IMR-90 (cell line): ENCODE data around the gene KYAT1. TPM values are rescaled to one million over a fixed set of nuclear protein-coding genes. Genes with fewer than 3 reads are reported as not detected.

Experiments used
- ATAC-seq: fragments of 200-7000 bp; cut with Tn5 transposase; 2 replicates; pipeline ENCODE4 v1.9.1; 2020; ENCODE audit warnings: low read depth, mild to moderate bottlenecking, moderate library complexity
- BruUV-seq: library from RNA; stranded (reverse); fragments of 400-500 nt; replicated peaks from 2 replicates; lab custom pipeline; 2021; lab: Mats Ljungman, UMichigan
- CTCF ChIA-PET: fragments of 300-600 bp; formaldehyde crosslinking; extraction: SDS; loops from one replicate; lab custom pipeline; 2021; ENCODE audit warnings: antibody characterized with exemption; lab: Yijun Ruan, JAX
- POLR2A ChIA-PET: fragments of 300-600 bp; sonication (Branson Sonifier 250); formaldehyde crosslinking; loops from one replicate; lab custom pipeline; 2022; ENCODE audit warnings: antibody characterized with exemption; ENCODE audit not compliant: unreplicated experiment; lab: Charles Lee
- DNase-seq: peaks from one replicate; pipeline ENCODE4 v3.0.0; 2013
- H2AFZ ChIP-seq: replicated peaks from 2 replicates; pipeline ENCODE3; 2013; ENCODE audit warnings: low read length, mild to moderate bottlenecking; ENCODE audit not compliant: poor library complexity
- H2AK5ac ChIP-seq: 2 replicates; pipeline ENCODE4 v1.6.1; 2013; ENCODE audit warnings: low read depth, low read length, inconsistent platforms
- H2AK9ac ChIP-seq: replicated peaks from 2 replicates; pipeline ENCODE3; 2013; ENCODE audit warnings: mild to moderate bottlenecking, low read depth, low read length, moderate library complexity; ENCODE audit not compliant: poor library complexity
- H2BK120ac ChIP-seq: 2 replicates; pipeline ENCODE4 v1.6.1; 2013; ENCODE audit warnings: low read depth, low read length, inconsistent platforms
- H2BK15ac ChIP-seq: 3 replicates; pipeline ENCODE4 v1.6.1; 2013; ENCODE audit warnings: low read depth, low read length, inconsistent platforms
- H2BK20ac ChIP-seq: 2 replicates; pipeline ENCODE4 v1.6.1; 2013; ENCODE audit warnings: low read depth, mild to moderate bottlenecking, inconsistent platforms, low read length, moderate library complexity
- H2BK5ac ChIP-seq: 2 replicates; pipeline ENCODE4 v1.6.1; 2013; ENCODE audit warnings: mild to moderate bottlenecking, low read depth, low read length, inconsistent platforms; ENCODE audit not compliant: poor library complexity, severe bottlenecking
- H3K14ac ChIP-seq: replicated peaks from 2 replicates; pipeline ENCODE4 v1.6.1; 2013; ENCODE audit warnings: low read depth, low read length, inconsistent platforms
- H3K18ac ChIP-seq: 2 replicates; pipeline ENCODE4 v1.6.1; 2013; ENCODE audit warnings: low read depth, low read length, control low read depth
- H3K23ac ChIP-seq: 2 replicates; pipeline ENCODE4 v1.6.1; 2013; ENCODE audit warnings: low read depth, low read length, inconsistent platforms
- H3K27ac ChIP-seq: 2 replicates; pipeline ENCODE4 v1.5.1; 2013; ENCODE audit warnings: mild to moderate bottlenecking, control low read depth, low read length; ENCODE audit not compliant: insufficient read depth
- H3K27me3 ChIP-seq: 2 replicates; pipeline ENCODE4 v1.6.1; 2013; ENCODE audit warnings: low read length; ENCODE audit not compliant: control insufficient read depth, insufficient read depth
- H3K36me3 ChIP-seq: 2 replicates; pipeline ENCODE4 v1.6.1; 2013; ENCODE audit warnings: low read length, mixed read lengths; ENCODE audit not compliant: control insufficient read depth, insufficient read depth
- H3K4ac ChIP-seq: 2 replicates; pipeline ENCODE4 v1.6.1; 2013; ENCODE audit warnings: low read depth, low read length, inconsistent platforms
- H3K4me1 ChIP-seq: 2 replicates; pipeline ENCODE4 v1.6.1; 2013; ENCODE audit warnings: low read length, mixed read lengths; ENCODE audit not compliant: control insufficient read depth, insufficient read depth
- H3K4me2 ChIP-seq: 2 replicates; pipeline ENCODE4 v1.6.1; 2013; ENCODE audit warnings: low read depth, mild to moderate bottlenecking, control low read depth, low read length, moderate library complexity
- H3K4me3 ChIP-seq: 2 replicates; pipeline ENCODE4 v1.5.1; 2013; ENCODE audit warnings: low read depth, mild to moderate bottlenecking, control low read depth, low read length, moderate library complexity; ENCODE audit not compliant: insufficient read depth
- H3K56ac ChIP-seq: 2 replicates; pipeline ENCODE4 v1.6.1; 2013; ENCODE audit warnings: low read length, inconsistent platforms; ENCODE audit not compliant: insufficient read depth; ENCODE audit errors: extremely low read depth
- H3K79me1 ChIP-seq, 2 experiments: 2 replicates each; pipeline ENCODE4 v1.6.1; 2013; ENCODE audit warnings: low read length in 2 of 2, inconsistent platforms in 1 of 2, low read depth in 1 of 2
- H3K9ac ChIP-seq: 2 replicates; pipeline ENCODE4 v1.6.1; 2013; ENCODE audit warnings: low read depth, low read length, control low read depth
- H3K9me1 ChIP-seq: 2 replicates; pipeline ENCODE4 v1.6.1; 2013; ENCODE audit warnings: low read length, inconsistent platforms; ENCODE audit not compliant: insufficient read depth
- H3K9me3 ChIP-seq: 2 replicates; pipeline ENCODE4 v1.6.1; 2013; ENCODE audit warnings: low read length; ENCODE audit not compliant: control insufficient read depth, insufficient read depth
- H4K20me1 ChIP-seq: 2 replicates; pipeline ENCODE4 v1.6.1; 2013; ENCODE audit warnings: low read length, inconsistent platforms; ENCODE audit not compliant: insufficient read depth
- H4K5ac ChIP-seq: 2 replicates; pipeline ENCODE4 v1.6.1; 2013; ENCODE audit warnings: mild to moderate bottlenecking, low read depth, low read length, control low read depth
- H4K8ac ChIP-seq, 2 experiments: 2 replicates each; pipeline ENCODE4 v1.6.1; 2013; ENCODE audit warnings: low read depth in 2 of 2, low read length in 2 of 2, control low read depth in 1 of 2, inconsistent platforms in 1 of 2
- H4K91ac ChIP-seq: 2 replicates; pipeline ENCODE4 v1.6.1; 2013; ENCODE audit warnings: low read depth, low read length, inconsistent platforms; ENCODE audit not compliant: insufficient read depth
- CEBPB ChIP-seq: IDR thresholded peaks from 2 replicates; pipeline ENCODE4 v1.6.1; 2012; ENCODE audit warnings: low read depth, low read length, improper control_type of control experiment
- MAZ ChIP-seq: IDR thresholded peaks from 2 replicates; pipeline ENCODE4 v1.6.1; 2012; ENCODE audit warnings: low read depth, mild to moderate bottlenecking, low read length, improper control_type of control experiment, moderate library complexity, borderline replicate concordance
- WGBS, 2 experiments: methylation state at CpG; one replicate each; pipeline versions ENCODE4 v1.1.5 to v1.1.7; 2013; ENCODE audit warnings: missing lambda C conversion rate in 2 of 2; ENCODE audit not compliant: insufficient read length in 1 of 2; ENCODE audit errors: extremely low coverage in 2 of 2; 5-methylcytosine and 5-hydroxymethylcytosine counted together
- dilution Hi-C: fragments of 300-500 bp; cut with HindIII; formaldehyde crosslinking; loops from one replicate; pipeline ENCODE4 v1.14.3; 2018; ENCODE audit warnings: low sequenced_read_pairs; ENCODE audit not compliant: unreplicated experiment
- in situ Hi-C: fragments of 300-500 bp; cut with MboI; formaldehyde crosslinking; loops from 3 replicates; pipeline ENCODE4 v1.14.3; 2019; ENCODE audit warnings: low sequenced_read_pairs, inconsistent platforms, mixed read lengths
- intact Hi-C: fragments of 100-400 bp; cut with micrococcal nuclease; formaldehyde crosslinking; loops from 2 replicates; pipeline ENCODE4 v1.10.0; 2022
- polyA plus RNA-seq, 3 experiments: library from polyadenylated mRNA; depleted of rRNA; stranded (reverse); fragments of >200 nt; gene quantifications; 2 replicates each; pipeline ENCODE4 v1.2.3, GENCODE V29; 2012; ENCODE audit warnings: low replicate concordance in 1 of 3
- total RNA-seq: library from RNA; depleted of rRNA; stranded (reverse); fragments of >200 nt; gene quantifications from 2 replicates; pipeline ENCODE4 v1.2.3, GENCODE V29; 2012

Gene KYAT1
- total and polyA plus RNA-seq, 2 of the 4 experiments (the other 2 are of a cell fraction) = 6.8 to 9.5 TPM

GRCh38 chr9:128921881-128922763, 40.4 kb upstream of the KYAT1 start:
- Histone ChIP-seq H2BK5ac (peak overlapping the region; percentile 7), H3K14ac (peak overlapping the region; percentile 55), H3K4me2 (peak overlapping the region; percentile 51), H3K36me3 (peaks cover 13% of the 10 kb centered on the region), H4K5ac (peak overlapping the region; percentile 59), H3K4ac (peak overlapping the region; percentile 77), H3K18ac (peak overlapping the region; percentile 10; the same call in 1 of the 2 replicates), H3K9ac (peak overlapping the region; percentile 69), H3K56ac (peak overlapping the region; percentile 49), H2AK5ac (peak overlapping the region; percentile 31), H4K8ac (peak overlapping the region; percentile 20 to 91), H2BK20ac (peak overlapping the region; percentile 85), H3K27me3 (no peaks in the 10 kb centered on the region), H3K79me1 (peaks cover 12 to 42% of the 10 kb centered on the region in 2 experiments; a peak in 3 of 4 replicates), H2BK120ac (peak overlapping the region; percentile 79), H3K9me1 (peaks cover 20% of the 10 kb centered on the region), H3K4me1 (peaks cover 15% of the 10 kb centered on the region), H2AK9ac (peak overlapping the region; percentile 92), H3K23ac (peak overlapping the region; percentile 13; the same call in 1 of the 2 replicates), H3K4me3 (peak overlapping the region; percentile 35), H4K91ac (peak overlapping the region; percentile 35), H3K27ac (peak overlapping the region; percentile 75), H3K9me3 (no peaks in the 10 kb centered on the region), H2AFZ (peak overlapping the region; percentile 88), H2BK15ac (0 out of 3 replicates have a peak overlapping the region, but pooled peaks have one; percentile 74), H4K20me1 (no peaks in the 10 kb centered on the region)
- TF ChIP-seq MAZ (peak; percentile 7; the same call in 1 of the 2 replicates), CEBPB (no peak)
- WGBS, 2 experiments = 26% methylated on average over 7 of the region's 32 CpGs; no CpG with 5 or more reads in 1 of the 2 experiments
- dilution Hi-C loops (no loop called here), in situ Hi-C loops (no loop called here), intact Hi-C loops (no loop called here)
- ATAC-seq (peak; percentile 72), DNase-seq (peak; percentile 50)
- BruUV-seq = no TSS peak
- ChIA-PET CTCF (interaction anchor here (0.7 kb wide), 1 partner anchor 70 kb away, joined by 4 read pairs; no protein-coding TSS in a partner anchor), POLR2A (no interaction called here)
